Measurements from ENCODE around the gene ISL2.

ISL2 gene

DNA sequence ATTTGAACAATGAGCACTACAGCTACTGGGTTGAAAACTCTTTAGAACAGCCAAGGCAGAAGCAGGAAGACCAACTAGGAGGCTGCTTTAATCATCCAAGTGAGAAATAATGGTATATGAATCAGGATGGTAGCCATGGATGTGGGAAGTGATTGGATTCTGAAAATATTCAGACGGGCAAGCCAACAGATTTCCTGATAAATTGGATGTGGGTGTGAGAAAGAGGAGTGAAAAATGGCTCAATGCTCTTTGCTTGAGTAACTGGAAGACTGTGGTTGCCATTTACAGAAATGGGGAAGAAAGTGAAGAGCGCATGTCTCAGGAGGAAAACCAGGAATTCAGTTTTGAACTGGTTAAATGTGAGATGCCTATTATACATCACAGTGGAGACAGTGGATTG is 50.4 kb downstream of the ISL2 start:
- no peaks in the 10 kb centered on the region for H3K79me2 ChIP-seq (ENCODE audit: insufficient read depth, low read length)
- no peaks in the 10 kb centered on the region for H3K9me3 ChIP-seq (ENCODE audit: insufficient read depth, low read length, severe bottlenecking)
- H3K4me2 ChIP-seq (ENCODE audit: insufficient read depth, low read length), result no peak overlapping the region
- ATAC-seq (ENCODE audit: insufficient read depth, low read depth), result no peak
- no peaks in the 10 kb centered on the region for H3K27me3 ChIP-seq (ENCODE audit: insufficient read depth, low read length, poor library complexity)
- H4K20me1 ChIP-seq (ENCODE audit: insufficient read depth, low read length), result no peaks in the 10 kb centered on the region
- no peak overlapping the region for H3K4me3 ChIP-seq (ENCODE audit: low read depth in 1 of 2, low read length in 2 of 2)
- no peak for TF ChIP-seq EZH2 (IDR thresholded peaks at IDR 0.05; ENCODE audit: borderline replicate concordance, low read depth, low read length, severe bottlenecking)
- TF ChIP-seq, protein P1, sequence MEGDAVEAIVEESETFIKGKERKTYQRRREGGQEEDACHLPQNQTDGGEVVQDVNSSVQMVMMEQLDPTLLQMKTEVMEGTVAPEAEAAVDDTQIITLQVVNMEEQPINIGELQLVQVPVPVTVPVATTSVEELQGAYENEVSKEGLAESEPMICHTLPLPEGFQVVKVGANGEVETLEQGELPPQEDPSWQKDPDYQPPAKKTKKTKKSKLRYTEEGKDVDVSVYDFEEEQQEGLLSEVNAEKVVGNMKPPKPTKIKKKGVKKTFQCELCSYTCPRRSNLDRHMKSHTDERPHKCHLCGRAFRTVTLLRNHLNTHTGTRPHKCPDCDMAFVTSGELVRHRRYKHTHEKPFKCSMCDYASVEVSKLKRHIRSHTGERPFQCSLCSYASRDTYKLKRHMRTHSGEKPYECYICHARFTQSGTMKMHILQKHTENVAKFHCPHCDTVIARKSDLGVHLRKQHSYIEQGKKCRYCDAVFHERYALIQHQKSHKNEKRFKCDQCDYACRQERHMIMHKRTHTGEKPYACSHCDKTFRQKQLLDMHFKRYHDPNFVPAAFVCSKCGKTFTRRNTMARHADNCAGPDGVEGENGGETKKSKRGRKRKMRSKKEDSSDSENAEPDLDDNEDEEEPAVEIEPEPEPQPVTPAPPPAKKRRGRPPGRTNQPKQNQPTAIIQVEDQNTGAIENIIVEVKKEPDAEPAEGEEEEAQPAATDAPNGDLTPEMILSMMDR (IDR thresholded peaks at IDR 0.05; ENCODE audit: borderline replicate concordance, extremely low read depth, low read length, poor library complexity, severe bottlenecking), result no peak
- no peaks in the 10 kb centered on the region for H3K4me1 ChIP-seq (ENCODE audit: insufficient read depth, low read length)
- no peak for DNase-seq
- no peaks in the 10 kb centered on the region for H3K36me3 ChIP-seq (ENCODE audit: insufficient read depth, low read length)
- no peak overlapping the region for H2AFZ ChIP-seq (ENCODE audit: low read depth, low read length)
- H3K27ac ChIP-seq (ENCODE audit: low read length), result no peak overlapping the region
- H3K9ac ChIP-seq (ENCODE audit: low read depth, low read length), result no peak overlapping the region

DNA sequence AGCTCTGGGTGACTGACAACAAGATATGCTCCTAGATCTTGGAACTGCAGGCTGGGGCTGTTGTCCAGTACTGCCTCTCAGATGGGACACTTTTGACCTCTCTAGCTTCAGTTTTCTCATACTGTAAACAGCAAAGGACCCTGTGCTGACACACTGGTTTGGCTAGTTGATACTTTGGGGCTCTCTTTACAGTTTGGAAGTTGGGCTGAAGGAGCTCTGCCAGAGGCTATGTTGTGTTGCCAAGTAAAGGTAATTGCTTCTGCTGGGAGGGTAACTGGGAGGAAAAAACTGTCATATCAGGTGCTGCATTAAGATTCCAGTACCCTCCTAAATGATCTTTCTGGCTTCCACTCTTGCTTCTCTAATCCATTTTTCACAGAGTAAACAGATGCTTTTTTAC is 54.0 kb downstream of the ISL2 start:
- no peak for ATAC-seq (ENCODE audit: insufficient read depth, low read depth)
- no peak overlapping the region for H3K4me3 ChIP-seq (ENCODE audit: low read depth in 1 of 2, low read length in 2 of 2)
- H3K27ac ChIP-seq (ENCODE audit: low read length), result no peak overlapping the region
- no peaks in the 10 kb centered on the region for H3K4me1 ChIP-seq (ENCODE audit: insufficient read depth, low read length)
- TF ChIP-seq, protein P1 (IDR thresholded peaks at IDR 0.05; ENCODE audit: borderline replicate concordance, extremely low read depth, low read length, poor library complexity, severe bottlenecking), result no peak
- no peak for TF ChIP-seq EZH2 (IDR thresholded peaks at IDR 0.05; ENCODE audit: borderline replicate concordance, low read depth, low read length, severe bottlenecking)
- H3K36me3 ChIP-seq (ENCODE audit: insufficient read depth, low read length), result no peaks in the 10 kb centered on the region
- H3K9me3 ChIP-seq (ENCODE audit: insufficient read depth, low read length, severe bottlenecking), result no peaks in the 10 kb centered on the region
- no peak for DNase-seq
- H3K27me3 ChIP-seq (ENCODE audit: insufficient read depth, low read length, poor library complexity), result no peaks in the 10 kb centered on the region
- no peak overlapping the region for H3K4me2 ChIP-seq (ENCODE audit: insufficient read depth, low read length)
- H3K9ac ChIP-seq (ENCODE audit: low read depth, low read length), result no peak overlapping the region
- no peak overlapping the region for H2AFZ ChIP-seq (ENCODE audit: low read depth, low read length)
- H3K79me2 ChIP-seq (ENCODE audit: insufficient read depth, low read length), result no peaks in the 10 kb centered on the region
- H4K20me1 ChIP-seq (ENCODE audit: insufficient read depth, low read length), result no peaks in the 10 kb centered on the region

DNA sequence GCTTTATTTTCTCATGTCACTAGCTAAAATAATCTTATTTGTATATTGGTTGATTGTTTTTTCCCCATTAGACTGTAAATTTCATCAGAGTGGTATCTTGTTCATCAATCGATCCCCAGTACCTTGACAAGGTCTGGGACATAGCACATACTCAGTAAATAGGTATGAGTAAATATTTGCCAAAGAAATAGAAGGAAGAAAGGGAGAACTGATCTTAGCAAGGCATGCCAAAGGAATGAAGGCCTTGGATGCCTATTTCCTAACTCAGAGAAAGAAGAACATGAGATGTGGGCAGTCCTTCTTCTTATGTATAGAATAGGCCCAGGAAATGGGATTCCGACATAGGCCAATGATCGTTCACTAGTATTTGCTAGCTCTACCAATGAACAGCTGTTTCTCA is 54.7 kb downstream of the ISL2 start:
- Histone ChIP-seq H3K27me3 (ENCODE audit: insufficient read depth, low read length, poor library complexity) (no peaks in the 10 kb centered on the region), H3K79me2 (ENCODE audit: insufficient read depth, low read length) (no peaks in the 10 kb centered on the region), H3K4me2 (ENCODE audit: insufficient read depth, low read length) (no peak overlapping the region), H2AFZ (ENCODE audit: low read depth, low read length) (no peak overlapping the region), H3K9ac (ENCODE audit: low read depth, low read length) (no peak overlapping the region), H3K4me1 (ENCODE audit: insufficient read depth, low read length) (no peaks in the 10 kb centered on the region), H4K20me1 (ENCODE audit: insufficient read depth, low read length) (no peaks in the 10 kb centered on the region), H3K27ac (ENCODE audit: low read length) (no peak overlapping the region), H3K9me3 (ENCODE audit: insufficient read depth, low read length, severe bottlenecking) (no peaks in the 10 kb centered on the region), H3K4me3 (ENCODE audit: low read depth in 1 of 2, low read length in 2 of 2) (no peak overlapping the region), H3K36me3 (ENCODE audit: insufficient read depth, low read length) (no peaks in the 10 kb centered on the region)
- no peak for DNase-seq
- no peak for ATAC-seq (ENCODE audit: insufficient read depth, low read depth)
- TF ChIP-seq, protein P1 (IDR thresholded peaks at IDR 0.05; ENCODE audit: borderline replicate concordance, extremely low read depth, low read length, poor library complexity, severe bottlenecking), result no peak
- TF ChIP-seq EZH2 (IDR thresholded peaks at IDR 0.05; ENCODE audit: borderline replicate concordance, low read depth, low read length, severe bottlenecking), result no peak

DNA sequence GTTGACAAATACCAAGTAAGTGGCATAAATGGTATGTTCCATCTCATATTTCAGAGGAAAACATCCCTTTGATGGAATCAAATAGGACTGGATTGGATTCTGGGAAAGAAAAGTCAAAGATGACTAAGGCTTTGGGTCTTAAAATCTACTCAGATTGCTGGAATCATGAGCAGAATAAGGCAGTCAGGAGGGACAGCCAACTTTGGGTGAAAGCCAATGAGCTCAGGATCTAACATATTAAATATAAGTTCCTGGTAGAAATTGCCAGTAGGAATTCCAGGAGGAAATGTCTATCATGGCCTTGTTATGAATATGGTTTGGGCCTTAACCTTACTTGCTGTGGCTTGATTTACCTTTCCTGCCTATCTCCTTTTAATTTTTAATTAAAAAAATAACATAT is 55.3 kb downstream of the ISL2 start:
- no peaks in the 10 kb centered on the region for H3K27me3 ChIP-seq (ENCODE audit: insufficient read depth, low read length, poor library complexity)
- H3K9ac ChIP-seq (ENCODE audit: low read depth, low read length), result no peak overlapping the region
- H3K79me2 ChIP-seq (ENCODE audit: insufficient read depth, low read length), result no peaks in the 10 kb centered on the region
- H3K27ac ChIP-seq (ENCODE audit: low read length), result no peak overlapping the region
- no peaks in the 10 kb centered on the region for H3K4me1 ChIP-seq (ENCODE audit: insufficient read depth, low read length)
- ATAC-seq (ENCODE audit: insufficient read depth, low read depth) (no peak), DNase-seq (no peak)
- H4K20me1 ChIP-seq (ENCODE audit: insufficient read depth, low read length), result no peaks in the 10 kb centered on the region
- H3K9me3 ChIP-seq (ENCODE audit: insufficient read depth, low read length, severe bottlenecking), result no peaks in the 10 kb centered on the region
- no peak overlapping the region for H3K4me2 ChIP-seq (ENCODE audit: insufficient read depth, low read length)
- TF ChIP-seq EZH2 (IDR thresholded peaks at IDR 0.05; ENCODE audit: borderline replicate concordance, low read depth, low read length, severe bottlenecking), result no peak
- TF ChIP-seq, protein P1 (IDR thresholded peaks at IDR 0.05; ENCODE audit: borderline replicate concordance, extremely low read depth, low read length, poor library complexity, severe bottlenecking), result no peak
- no peak overlapping the region for H3K4me3 ChIP-seq (ENCODE audit: low read depth in 1 of 2, low read length in 2 of 2)
- no peaks in the 10 kb centered on the region for H3K36me3 ChIP-seq (ENCODE audit: insufficient read depth, low read length)
- no peak overlapping the region for H2AFZ ChIP-seq (ENCODE audit: low read depth, low read length)
